ENCODE results near the gene FAM170B. TPM values are rescaled to one million over a fixed set of nuclear protein-coding genes. Genes with fewer than 3 reads are reported as not detected.
A peak's percentile ranks its signal among the peaks of the same experiment; 100 is the strongest.

FAM170B gene
- total and polyA plus RNA-seq, 2 of the 4 experiments (the other 2 are of a cell fraction) = not detected

GRCh38 chr10:49173201-49173772, 39.5 kb upstream of the FAM170B start:
- ATAC-seq (ENCODE audit: low read depth) (no peak), DNase-seq (no peak)
- intact Hi-C loops (cut with micrococcal nuclease) (no loop called here), in situ Hi-C loops (cut with MboI; ENCODE audit: low sequenced_read_pairs) (no loop called here), dilution Hi-C loops (cut with HindIII; ENCODE audit: low sequenced_read_pairs, unreplicated experiment) (no loop called here)
- H2BK5ac ChIP-seq (ENCODE audit: low read depth, low read length, poor library complexity, severe bottlenecking) = no peak overlapping the region
- H2BK15ac ChIP-seq (ENCODE audit: low read depth, low read length) = no peak overlapping the region
- H2AFZ ChIP-seq (replicated peaks; ENCODE audit: low read length, poor library complexity) = no peak overlapping the region
- H2BK120ac ChIP-seq (ENCODE audit: low read depth, low read length) = no peak overlapping the region
- H3K27me3 ChIP-seq (ENCODE audit: control insufficient read depth, insufficient read depth, low read length) = no peaks in the 10 kb centered on the region
- no peak overlapping the region for H4K91ac ChIP-seq (ENCODE audit: insufficient read depth, low read depth, low read length)
- H3K79me1 ChIP-seq (ENCODE audit: low read depth in 1 of 2, low read length in 2 of 2) = no peaks in the 10 kb centered on the region
- no peaks in the 10 kb centered on the region for H3K36me3 ChIP-seq (ENCODE audit: control insufficient read depth, insufficient read depth, low read length)
- H4K20me1 ChIP-seq (ENCODE audit: insufficient read depth, low read length) = no peaks in the 10 kb centered on the region
- no peak overlapping the region for H3K4me3 ChIP-seq (ENCODE audit: insufficient read depth, low read depth, low read length)
- H3K56ac ChIP-seq (ENCODE audit: extremely low read depth, insufficient read depth, low read length) = no peak overlapping the region
- no peak overlapping the region for H3K23ac ChIP-seq (ENCODE audit: low read depth, low read length)
- no peak overlapping the region for H4K5ac ChIP-seq (ENCODE audit: low read depth, low read length)
- BruUV-seq (replicated peaks) = no TSS peak
- no peak overlapping the region; the same call in 1 of the 2 replicates for H2BK20ac ChIP-seq (ENCODE audit: low read depth, low read length)
- POLR2A ChIA-PET (ENCODE audit: unreplicated experiment) = no interaction called here
- no peak overlapping the region for H3K9ac ChIP-seq (ENCODE audit: low read depth, low read length)
- H2AK9ac ChIP-seq (replicated peaks; ENCODE audit: low read depth, low read length, poor library complexity) = no peak overlapping the region
- H3K27ac ChIP-seq (ENCODE audit: insufficient read depth, low read length) = no peak overlapping the region
- no peak overlapping the region; the same call in 1 of the 2 replicates for H2AK5ac ChIP-seq (ENCODE audit: low read depth, low read length)
- H3K9me3 ChIP-seq (ENCODE audit: control insufficient read depth, insufficient read depth, low read length) = no peaks in the 10 kb centered on the region
- no peak overlapping the region for H3K14ac ChIP-seq (replicated peaks; ENCODE audit: low read depth, low read length)
- H4K8ac ChIP-seq (ENCODE audit: low read depth in 2 of 2, low read length in 2 of 2) = no peak overlapping the region
- WGBS, 2 experiments (ENCODE audit: extremely low coverage in 2 of 2, insufficient read length in 1 of 2) = 67% methylated on average over 2 of the region's 11 CpGs; no CpG with 5 or more reads in 1 of the 2 experiments
- H3K4me1 ChIP-seq (ENCODE audit: control insufficient read depth, insufficient read depth, low read length) = peaks cover 14% of the 10 kb centered on the region
- CTCF ChIA-PET = no interaction called here
- TF ChIP-seq POLR2A (IDR thresholded peaks at IDR 0.05; ENCODE audit: low read depth, low read length) = no peak
- no peak for TF ChIP-seq CEBPB (IDR thresholded peaks at IDR 0.05; ENCODE audit: low read depth, low read length)
- no peak for TF ChIP-seq CHD1 (IDR thresholded peaks at IDR 0.05; ENCODE audit: low read depth, low read length)
- TF ChIP-seq ELK1 (IDR thresholded peaks at IDR 0.05; ENCODE audit: borderline replicate concordance, low read depth, low read length) = no peak
- TF ChIP-seq MAZ (IDR thresholded peaks at IDR 0.05; ENCODE audit: borderline replicate concordance, low read depth, low read length) = no peak
- no peak for TF ChIP-seq SMC3 (IDR thresholded peaks at IDR 0.05; ENCODE audit: low read depth, low read length)
- no peak for TF ChIP-seq RFX5 (IDR thresholded peaks at IDR 0.05; ENCODE audit: low read depth, low read length)
- no peak for TF ChIP-seq BHLHE40 (IDR thresholded peaks at IDR 0.05; ENCODE audit: low read depth, low read length)
- TF ChIP-seq CTCF (conservative IDR thresholded peaks at IDR 0.05; ENCODE audit: low read depth, low read length) = no peak
- TF ChIP-seq USF2 (IDR thresholded peaks at IDR 0.05; ENCODE audit: low read depth, low read length) = no peak
- TF ChIP-seq FOS (IDR thresholded peaks at IDR 0.05; ENCODE audit: low read depth, low read length) = no peak
- no peak for TF ChIP-seq NFE2L2 (IDR thresholded peaks at IDR 0.05; ENCODE audit: low read depth, low read length)
- no peak for TF ChIP-seq RAD21 (IDR thresholded peaks at IDR 0.05; ENCODE audit: low read length)
- no peak for TF ChIP-seq RCOR1 (IDR thresholded peaks at IDR 0.05; ENCODE audit: insufficient replicate concordance, low read length)
- TF ChIP-seq MXI1 (IDR thresholded peaks at IDR 0.05; ENCODE audit: borderline replicate concordance, low read depth, low read length) = no peak
- no peak for TF ChIP-seq MAFK (IDR thresholded peaks at IDR 0.05; ENCODE audit: low read depth, low read length)
- H3K9me1 ChIP-seq (ENCODE audit: insufficient read depth, low read length) = peaks cover 23% of the 10 kb centered on the region
- peak overlapping the region; percentile 16; the same call in 1 of the 2 replicates for H3K4ac ChIP-seq (ENCODE audit: low read depth, low read length)
- H3K18ac ChIP-seq (ENCODE audit: low read depth, low read length) = no peak overlapping the region
- H3K4me2 ChIP-seq (ENCODE audit: low read depth, low read length) = no peak overlapping the region

Measured in IMR-90 (cell line).